B cell (primary cell): Measurements from ENCODE around the gene HDGF.

Source experiments
- EZH2 ChIP-seq: IDR thresholded peaks from 2 replicates; pipeline ENCODE4 v1.6.1; 2012; ENCODE audit warnings: borderline replicate concordance, low read depth, mild to moderate bottlenecking, moderate library complexity, low read length; ENCODE audit not compliant: insufficient read depth, poor library complexity, severe bottlenecking
- TF ChIP-seq, protein P1 (sequence below): fragments of 200-600 bp; IDR thresholded peaks from one replicate; pipeline ENCODE4 v1.8.0; 2022; ENCODE audit warnings: antibody characterized with exemption, mild to moderate bottlenecking

DNA sequence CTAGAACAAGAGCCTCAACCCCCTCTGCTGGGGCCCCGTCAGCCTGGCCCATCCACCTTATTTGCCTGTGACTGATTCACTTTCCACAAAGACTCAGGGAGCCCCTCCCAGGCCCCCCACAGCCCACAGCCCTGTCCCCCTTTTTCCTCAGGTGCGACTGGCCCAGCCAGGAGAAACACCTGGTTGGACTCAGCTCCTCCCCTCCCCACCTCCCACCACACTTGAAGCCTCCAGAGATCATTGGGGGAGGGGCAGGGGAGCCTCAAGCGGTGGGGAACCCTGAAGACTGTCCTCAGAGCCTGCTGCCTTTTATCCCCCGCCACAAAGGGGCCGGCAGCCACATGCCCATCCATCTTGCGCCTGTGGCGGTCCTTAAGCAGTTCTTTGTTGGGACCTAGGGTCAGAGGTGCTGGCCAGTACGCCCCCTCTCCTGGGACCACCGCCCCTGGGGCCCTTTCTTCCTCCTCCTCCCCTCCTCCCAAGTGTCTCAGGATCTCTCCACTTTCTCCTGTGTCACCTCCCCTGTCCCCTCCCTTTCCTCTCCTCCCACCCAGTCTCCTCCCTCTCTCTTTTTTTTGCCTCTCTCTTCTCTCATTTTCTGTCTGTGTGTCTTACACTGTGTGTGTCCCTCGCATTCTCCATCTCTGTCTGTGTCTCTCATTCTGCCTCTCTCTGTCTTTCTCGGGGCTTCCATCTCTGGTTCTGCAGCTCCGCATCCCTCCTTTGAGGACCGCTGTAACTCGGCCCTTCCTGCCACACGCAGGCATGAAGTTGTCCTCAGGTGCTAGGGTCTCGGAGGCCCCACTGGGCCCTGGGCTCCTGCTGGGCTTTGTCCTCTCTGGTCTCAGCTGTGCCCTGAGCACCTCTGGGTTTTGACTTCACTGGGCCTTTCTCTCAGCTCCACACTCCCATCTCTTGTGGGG, 58.3 kb downstream of the HDGF start:
- TF ChIP-seq, protein P1, sequence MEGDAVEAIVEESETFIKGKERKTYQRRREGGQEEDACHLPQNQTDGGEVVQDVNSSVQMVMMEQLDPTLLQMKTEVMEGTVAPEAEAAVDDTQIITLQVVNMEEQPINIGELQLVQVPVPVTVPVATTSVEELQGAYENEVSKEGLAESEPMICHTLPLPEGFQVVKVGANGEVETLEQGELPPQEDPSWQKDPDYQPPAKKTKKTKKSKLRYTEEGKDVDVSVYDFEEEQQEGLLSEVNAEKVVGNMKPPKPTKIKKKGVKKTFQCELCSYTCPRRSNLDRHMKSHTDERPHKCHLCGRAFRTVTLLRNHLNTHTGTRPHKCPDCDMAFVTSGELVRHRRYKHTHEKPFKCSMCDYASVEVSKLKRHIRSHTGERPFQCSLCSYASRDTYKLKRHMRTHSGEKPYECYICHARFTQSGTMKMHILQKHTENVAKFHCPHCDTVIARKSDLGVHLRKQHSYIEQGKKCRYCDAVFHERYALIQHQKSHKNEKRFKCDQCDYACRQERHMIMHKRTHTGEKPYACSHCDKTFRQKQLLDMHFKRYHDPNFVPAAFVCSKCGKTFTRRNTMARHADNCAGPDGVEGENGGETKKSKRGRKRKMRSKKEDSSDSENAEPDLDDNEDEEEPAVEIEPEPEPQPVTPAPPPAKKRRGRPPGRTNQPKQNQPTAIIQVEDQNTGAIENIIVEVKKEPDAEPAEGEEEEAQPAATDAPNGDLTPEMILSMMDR: no peak
- TF ChIP-seq EZH2: no peak
